IPS DF 4.7 (cell line): ENCODE data around the gene MLPH.

Experiments
- DNase-seq: peaks from one replicate; pipeline ENCODE4 v3.0.0-alpha.2; 2013; ENCODE audit warnings: low spot score; ENCODE audit errors: extremely low read depth

The MLPH gene

DNA sequence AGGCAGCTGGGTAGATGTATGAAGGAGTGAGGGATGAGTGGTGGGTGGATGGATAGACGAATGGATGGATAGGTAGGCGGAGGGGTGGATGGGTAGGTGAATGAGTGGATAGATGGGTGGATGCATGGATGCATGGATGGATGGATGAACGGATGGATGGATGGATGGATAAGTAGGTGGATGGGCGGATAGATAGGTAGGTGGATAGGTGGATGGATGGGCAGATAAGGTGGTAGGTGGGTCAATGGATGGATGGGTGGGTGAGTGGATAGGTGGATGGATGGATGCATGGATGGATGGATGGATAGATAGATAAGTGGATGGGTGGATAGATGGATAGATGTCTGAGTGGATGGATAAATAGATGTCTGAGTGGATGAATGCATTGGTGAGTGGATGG lies 30.1 kb downstream of the MLPH start:
- DNase-seq: no peak

DNA sequence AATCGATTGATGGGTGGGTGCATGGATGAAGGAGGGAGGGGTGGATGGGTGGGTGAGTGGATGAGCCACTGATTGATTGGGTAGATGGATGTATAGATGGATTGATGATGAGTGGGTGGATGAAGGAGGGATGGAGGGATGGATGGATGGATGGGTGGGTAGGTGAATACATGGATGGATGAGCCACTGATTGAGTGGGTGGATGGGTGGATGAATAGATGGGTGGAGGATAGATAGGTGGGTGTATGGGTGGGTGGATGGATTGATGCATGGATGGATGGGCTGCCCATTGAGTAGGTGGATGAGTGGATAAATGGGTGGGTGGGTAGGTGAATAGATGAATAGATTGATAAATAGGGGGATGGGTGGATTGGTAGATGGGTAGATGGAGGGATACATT lies 30.9 kb downstream of the MLPH start:
- DNase-seq: no peak

GRCh38 chr2:237519506-237520245 lies 32.6 kb downstream of the MLPH start:
- no peak for DNase-seq

GRCh38 chr2:237520290-237520689 lies 33.2 kb downstream of the MLPH start:
- DNase-seq: no peak

DNA sequence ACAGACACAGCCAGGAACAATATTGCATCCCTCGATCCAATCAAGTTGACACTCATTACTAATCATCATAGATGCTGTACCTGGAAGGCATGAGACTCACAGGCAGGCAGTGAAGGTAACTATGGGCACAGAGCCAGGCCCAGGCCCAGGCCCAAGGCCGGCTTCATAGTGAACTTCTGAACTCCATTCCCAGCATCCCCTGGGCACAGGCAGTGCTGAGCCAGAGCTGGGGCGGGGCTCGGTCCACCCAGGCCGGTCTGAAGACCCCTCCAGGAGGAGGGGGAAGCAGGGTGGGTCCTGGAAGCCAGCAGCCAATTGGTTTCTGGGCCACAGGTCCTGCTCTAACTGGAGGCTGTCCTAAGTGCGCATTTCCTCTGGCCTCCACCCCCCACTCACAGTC lies 37.6 kb downstream of the MLPH start:
- no peak for DNase-seq

- DNase-seq: no peak
Observed at GRCh38 chr2:237525559-237526157, 38.6 kb downstream of the MLPH start.

DNA sequence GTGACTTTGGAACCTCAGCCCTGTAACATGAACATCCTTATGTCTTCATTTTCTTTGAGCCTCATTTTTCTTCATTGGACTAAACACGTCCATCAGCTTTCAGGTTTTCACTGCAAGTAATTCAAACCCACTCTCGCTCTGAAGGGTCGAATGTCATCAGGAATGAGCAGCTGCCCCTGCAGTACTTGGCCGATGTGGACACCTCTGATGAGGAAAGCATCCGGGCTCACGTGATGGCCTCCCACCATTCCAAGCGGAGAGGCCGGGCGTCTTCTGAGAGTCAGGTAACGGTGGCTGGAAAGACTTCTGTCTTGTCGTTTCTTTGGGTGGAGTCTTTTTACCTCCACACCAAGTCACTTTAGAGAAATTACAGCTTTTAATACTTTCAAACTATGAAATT lies 40.2 kb downstream of the MLPH start:
- no peak for DNase-seq

DNA sequence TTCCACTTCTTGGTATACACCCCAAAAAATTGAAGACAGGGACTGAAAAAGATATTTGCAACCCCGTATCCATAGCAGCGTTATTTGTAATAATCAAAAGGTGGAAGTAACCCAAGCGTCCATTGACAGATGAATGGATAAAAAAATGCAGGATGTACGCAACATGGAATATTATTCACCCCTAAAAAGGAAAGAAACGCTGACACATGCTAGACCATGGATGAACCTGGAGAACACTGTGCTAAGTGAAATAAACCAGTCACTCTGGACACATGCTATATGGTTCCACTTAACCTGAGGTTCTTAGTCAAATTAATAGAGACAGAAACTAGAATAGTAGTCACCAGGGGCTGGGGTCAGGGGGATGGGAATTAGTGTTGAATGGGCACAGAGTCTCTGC lies 40.7 kb downstream of the MLPH start:
- no peak for DNase-seq

DNA sequence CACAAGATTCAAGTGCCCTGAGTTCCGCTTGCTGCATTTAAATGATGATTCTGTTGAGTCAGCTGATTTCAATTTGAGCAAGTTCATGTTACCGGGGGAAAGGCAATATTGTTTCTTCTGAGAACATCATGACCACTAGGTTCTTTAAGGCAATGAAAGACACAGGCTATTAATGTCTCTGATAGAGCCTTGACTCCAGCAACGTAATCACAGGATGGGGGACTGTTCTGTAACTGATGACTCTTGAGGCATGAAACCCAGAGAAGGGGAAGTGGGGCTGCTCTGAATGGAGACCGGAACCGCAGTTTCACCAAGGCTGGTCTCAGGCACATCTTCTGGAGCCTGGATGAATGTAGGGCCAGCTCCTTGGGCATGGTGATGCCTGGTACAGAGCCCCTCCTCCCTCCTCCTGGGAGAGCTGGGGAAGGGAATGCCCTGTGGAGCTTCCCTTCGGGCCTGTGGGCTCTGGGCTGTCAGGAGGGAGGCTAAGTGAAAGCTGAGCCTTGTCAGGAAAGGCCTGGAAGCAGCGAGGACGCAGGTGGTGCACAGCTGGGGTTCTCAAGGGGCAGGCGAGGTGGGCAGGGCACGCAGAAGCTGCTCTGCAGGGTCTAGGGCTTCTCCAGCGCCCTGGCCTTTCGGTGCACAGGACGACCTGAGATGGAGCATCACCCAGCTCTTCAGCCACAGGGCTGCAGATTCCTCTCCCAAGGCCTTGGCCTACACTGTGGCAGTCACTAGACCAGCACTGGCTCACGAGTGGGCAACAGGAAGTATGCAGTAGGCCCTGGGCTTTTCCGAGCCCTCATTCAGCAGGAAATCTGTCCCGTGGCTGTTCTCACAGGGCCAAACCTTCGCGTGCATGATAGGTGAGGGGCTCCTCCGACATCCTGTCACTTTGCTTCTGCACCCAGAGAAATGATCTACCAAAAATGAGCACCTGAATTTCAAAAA lies 42.7 kb downstream of the MLPH start:
- DNase-seq: no peak

GRCh38 chr2:237530472-237531433 lies 43.7 kb downstream of the MLPH start:
- no peak for DNase-seq

DNA sequence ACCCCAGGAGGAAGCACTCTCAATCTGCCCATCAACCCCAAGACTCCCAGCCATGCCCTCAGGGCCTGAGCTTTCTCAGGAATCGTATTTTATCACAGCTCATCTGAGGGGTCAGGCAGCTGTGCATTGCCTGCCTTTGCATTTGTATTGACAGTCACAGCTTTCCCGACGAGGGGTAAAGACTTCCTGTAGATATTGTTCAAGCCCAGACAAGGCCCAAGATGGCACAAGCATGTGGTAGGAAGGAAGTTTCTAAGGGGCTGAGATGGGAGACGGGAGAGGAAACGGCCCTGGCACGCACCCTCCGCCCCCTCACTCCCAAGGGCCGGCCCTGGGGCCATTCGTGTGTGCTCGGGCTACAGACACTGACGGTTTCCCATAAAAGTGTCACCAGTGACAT lies 45.1 kb downstream of the MLPH start:
- no peak for DNase-seq

DNA sequence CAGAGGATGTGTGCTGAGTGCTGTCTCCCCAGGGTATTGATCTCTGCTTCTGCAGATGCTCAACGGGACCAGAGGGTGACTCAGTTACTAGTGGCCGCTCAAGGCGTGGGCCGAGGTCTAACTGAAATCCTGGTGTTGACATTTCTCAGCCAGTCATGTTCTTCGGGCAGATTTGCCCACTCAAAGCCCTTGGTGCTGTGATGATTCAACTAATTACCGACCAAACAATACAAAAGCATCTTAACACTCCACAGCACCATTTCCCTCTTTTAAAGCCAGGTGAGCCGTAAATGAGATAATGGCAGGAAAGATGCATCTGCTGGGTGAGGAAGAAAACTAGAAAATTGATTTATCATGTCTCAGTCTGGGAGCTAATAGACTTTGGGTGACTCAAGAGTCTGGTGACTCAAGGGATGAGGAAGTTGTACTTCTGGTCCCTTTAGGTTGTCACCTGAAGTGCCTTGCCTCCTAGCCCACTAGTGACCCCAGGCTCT lies 46.7 kb downstream of the MLPH start:
- DNase-seq: no peak

DNA sequence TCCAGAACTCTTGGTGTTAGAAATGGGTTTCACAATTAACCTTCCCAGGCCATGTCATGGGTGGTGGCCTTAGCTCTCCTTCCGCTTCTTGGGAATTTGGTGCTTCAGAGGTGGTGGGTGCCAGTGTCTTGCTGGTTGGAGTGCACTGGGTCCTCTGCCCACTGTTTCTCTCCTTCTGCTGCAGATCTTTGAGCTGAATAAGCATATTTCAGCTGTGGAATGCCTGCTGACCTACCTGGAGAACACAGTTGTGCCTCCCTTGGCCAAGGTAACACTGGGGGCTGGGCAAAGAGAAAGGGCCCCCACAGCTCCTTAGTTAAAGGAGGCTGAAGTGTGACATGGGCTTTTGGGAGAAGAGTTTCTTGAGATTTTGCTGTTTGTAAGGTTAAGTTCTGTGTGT lies 47.3 kb downstream of the MLPH start:
- no peak for DNase-seq

DNA sequence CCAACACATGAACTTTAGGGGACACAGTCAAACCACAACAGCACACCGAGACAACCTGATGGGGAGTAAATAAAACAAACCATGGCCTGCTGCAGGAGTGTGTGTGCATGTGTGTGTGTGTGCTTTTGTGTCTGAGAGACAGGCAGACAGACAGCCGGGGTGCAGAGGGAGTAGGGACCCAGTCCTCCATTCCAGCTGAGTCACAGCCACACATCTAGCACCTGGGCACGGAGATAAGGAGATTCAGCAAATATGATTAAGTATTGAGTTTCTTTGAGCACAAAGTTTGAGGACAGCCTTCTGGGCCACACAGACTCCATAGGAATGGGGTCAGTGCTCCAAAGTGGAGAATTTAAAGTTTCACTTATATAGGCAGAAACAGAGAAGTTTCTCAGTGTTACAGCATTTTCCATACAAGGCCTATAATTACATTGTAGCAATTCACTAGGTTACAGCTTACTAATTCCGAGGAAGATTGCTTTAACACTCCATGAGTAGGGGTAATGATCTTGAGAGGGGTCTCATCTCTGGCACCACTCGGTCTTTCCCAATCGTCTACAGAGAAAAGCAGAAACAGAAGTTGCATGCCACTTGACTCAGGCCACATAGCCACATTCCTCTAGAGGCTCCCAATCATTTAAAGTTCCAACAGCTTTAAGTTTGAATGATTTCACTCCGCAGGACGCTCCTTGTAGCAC lies 48.5 kb downstream of the MLPH start:
- DNase-seq: no peak

- DNase-seq: no peak
Observed at GRCh38 chr2:237536083-237536415, 49.0 kb downstream of the MLPH start.

- DNase-seq: no peak
Observed at GRCh38 chr2:237536617-237537016, 49.6 kb downstream of the MLPH start.

DNA sequence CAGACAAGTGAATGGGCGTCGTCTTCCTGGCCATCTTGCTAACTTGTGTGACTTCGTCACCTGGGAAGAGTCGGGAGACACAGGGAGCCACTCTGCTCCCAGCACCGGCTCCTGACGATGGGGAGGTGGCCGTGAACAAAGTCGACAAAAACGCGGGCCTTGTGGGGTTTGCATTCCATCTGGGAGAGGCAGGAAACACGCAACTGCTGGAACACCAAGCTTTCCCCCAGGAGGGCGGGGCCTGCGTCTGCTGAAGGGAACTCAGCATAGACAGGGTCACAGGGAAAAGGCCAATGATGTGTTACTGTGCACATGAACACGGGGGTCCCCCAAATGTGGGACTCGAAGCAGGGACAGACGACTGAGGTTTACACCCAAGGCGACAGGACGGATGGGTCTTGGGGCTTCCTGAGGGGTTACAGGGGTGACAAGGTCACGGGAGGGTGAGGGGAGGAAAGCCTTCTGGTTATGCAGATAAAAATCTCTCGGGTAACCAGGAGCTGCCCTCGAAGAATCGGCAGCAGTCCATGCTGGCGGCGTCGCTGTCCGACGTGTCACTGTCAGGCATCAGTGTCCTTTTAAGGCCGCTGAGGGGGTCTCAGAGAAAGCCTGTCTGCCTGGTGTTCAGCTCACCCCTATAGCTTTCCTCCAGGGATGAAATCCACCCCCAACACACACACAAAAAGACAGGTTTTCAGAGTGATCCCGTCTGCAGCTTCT lies 51.1 kb downstream of the MLPH start:
- DNase-seq: no peak

- DNase-seq: no peak
Observed at GRCh38 chr2:237538901-237539300, 51.9 kb downstream of the MLPH start.

DNA sequence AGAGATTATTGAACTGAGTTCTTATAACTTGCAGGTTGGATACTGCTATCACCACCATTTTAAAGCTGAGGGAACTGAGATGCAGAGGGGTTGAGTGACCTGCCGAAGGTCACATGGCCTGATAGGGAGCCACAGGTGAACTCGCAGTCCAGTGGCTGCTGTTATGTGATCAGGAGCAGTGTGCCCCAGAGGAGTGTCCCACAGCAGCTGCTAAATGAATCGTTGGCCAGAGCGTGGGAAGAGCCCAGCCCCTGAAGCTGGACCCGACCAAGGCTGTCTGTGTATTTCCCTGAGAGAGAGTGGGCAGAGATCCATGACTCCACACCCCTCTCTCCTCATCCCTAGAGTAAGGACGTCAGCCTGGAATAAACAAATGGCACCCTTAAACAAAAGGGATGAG lies 52.6 kb downstream of the MLPH start:
- DNase-seq: no peak
